Peyer's patch (tissue), 4 donors: ENCODE measurements around the gene POLR3H. TPM values are rescaled to one million over a fixed set of nuclear protein-coding genes. Genes with fewer than 3 reads are reported as not detected.

Experiments
- DNase-seq, 3 donors: peaks; one replicate each; pipeline ENCODE4 v3.0.0-alpha.2; 2017 to 2019
- H3K27ac ChIP-seq, 4 donors: fragments of 200-600 bp; sonication (generic); one replicate each; pipeline ENCODE4 v1.5.1; 2016 to 2019
- H3K27me3 ChIP-seq, 2 donors: fragments of 200-600 bp; sonication (generic); one replicate each; pipeline ENCODE4 v1.5.1; 2019
- H3K36me3 ChIP-seq, 3 donors: fragments of 200-600 bp; sonication (generic); one replicate each; pipeline ENCODE4 v1.5.1; 2016 to 2019
- H3K4me1 ChIP-seq, 4 donors: fragments of 200-600 bp; sonication (generic); one replicate each; pipeline ENCODE4 v1.5.1; 2016 to 2019
- H3K4me3 ChIP-seq, 4 donors: fragments of 200-600 bp; sonication (generic); 1 replicate in 3 of 4; 2 replicates in 1 of 4; pipeline ENCODE4 v1.5.1; 2016 to 2019; ENCODE audit warnings: mild to moderate bottlenecking in 1 of 4
- H3K9me3 ChIP-seq, 4 donors: fragments of 200-600 bp; sonication (generic); one replicate each; pipeline ENCODE4 v1.5.1; 2016 to 2019; ENCODE audit warnings: mild to moderate bottlenecking in 1 of 4
- POLR2A ChIP-seq, 2 donors: fragments of 450-650 bp; IDR thresholded peaks; one replicate each; pipeline ENCODE4 v1.5.1; 2017; ENCODE audit warnings: antibody characterized with exemption in 2 of 2, mild to moderate bottlenecking in 2 of 2, moderate library complexity in 2 of 2
- total RNA-seq, 4 donors: library from RNA; depleted of rRNA; stranded (reverse); fragments of >200 nt; gene quantifications; one replicate each; pipeline ENCODE4 v1.1.0, GENCODE V29; 2016
- TF ChIP-seq, protein P1 (sequence below), 6 experiments: fragments of 450-650 bp in 4 of 6; fragments of 200-600 bp in 2 of 6; sonication (generic) in 1 of 6; IDR thresholded peaks; one replicate each; pipeline ENCODE4 v1.5.1; 2017 to 2019; ENCODE audit warnings: antibody characterized with exemption in 6 of 6, mild to moderate bottlenecking in 3 of 6, moderate library complexity in 1 of 6

The POLR3H gene
- total RNA-seq, 4 donors from 2014 or later = 9.5 to 14.9 (median 13.0) TPM

- Histone ChIP-seq H3K27ac (peak overlapping the region in 1 of 4 donors; percentile 9), H3K4me1 (peaks cover 0 to 4% (median 0%) of the 10 kb centered on the region in 4 donors)
- no peak for DNase-seq
Measured at GRCh38 chr22:41512421-41513194, 31.7 kb downstream of the POLR3H start.

GRCh38 chr22:41511521-41511968 lies 32.7 kb downstream of the POLR3H start:
- H3K27ac ChIP-seq = peak overlapping the region in 1 of 4 donors; percentile 21
- TF ChIP-seq POLR2A (IDR thresholded peaks at IDR 0.05) = no peak
- TF ChIP-seq, protein P1, sequence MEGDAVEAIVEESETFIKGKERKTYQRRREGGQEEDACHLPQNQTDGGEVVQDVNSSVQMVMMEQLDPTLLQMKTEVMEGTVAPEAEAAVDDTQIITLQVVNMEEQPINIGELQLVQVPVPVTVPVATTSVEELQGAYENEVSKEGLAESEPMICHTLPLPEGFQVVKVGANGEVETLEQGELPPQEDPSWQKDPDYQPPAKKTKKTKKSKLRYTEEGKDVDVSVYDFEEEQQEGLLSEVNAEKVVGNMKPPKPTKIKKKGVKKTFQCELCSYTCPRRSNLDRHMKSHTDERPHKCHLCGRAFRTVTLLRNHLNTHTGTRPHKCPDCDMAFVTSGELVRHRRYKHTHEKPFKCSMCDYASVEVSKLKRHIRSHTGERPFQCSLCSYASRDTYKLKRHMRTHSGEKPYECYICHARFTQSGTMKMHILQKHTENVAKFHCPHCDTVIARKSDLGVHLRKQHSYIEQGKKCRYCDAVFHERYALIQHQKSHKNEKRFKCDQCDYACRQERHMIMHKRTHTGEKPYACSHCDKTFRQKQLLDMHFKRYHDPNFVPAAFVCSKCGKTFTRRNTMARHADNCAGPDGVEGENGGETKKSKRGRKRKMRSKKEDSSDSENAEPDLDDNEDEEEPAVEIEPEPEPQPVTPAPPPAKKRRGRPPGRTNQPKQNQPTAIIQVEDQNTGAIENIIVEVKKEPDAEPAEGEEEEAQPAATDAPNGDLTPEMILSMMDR (IDR thresholded peaks at IDR 0.05) = no peak
- DNase-seq = no peak
- no peak overlapping the region for H3K4me3 ChIP-seq
- H3K9me3 ChIP-seq = no peaks in the 10 kb centered on the region
- no peaks in the 10 kb centered on the region for H3K27me3 ChIP-seq
- peaks cover 0 to 98% (median 0%) of the 10 kb centered on the region in 3 donors for H3K36me3 ChIP-seq
- no peaks in the 10 kb centered on the region for H3K4me1 ChIP-seq

More at GRCh38 chr22:41512421-41513194, 31.7 kb downstream of the POLR3H start:
- H3K36me3 ChIP-seq = peaks cover 0 to 99% (median 0%) of the 10 kb centered on the region in 3 donors
- H3K4me3 ChIP-seq = no peak overlapping the region
- TF ChIP-seq, protein P1 (IDR thresholded peaks at IDR 0.05) = no peak
- TF ChIP-seq POLR2A (IDR thresholded peaks at IDR 0.05) = no peak
- H3K9me3 ChIP-seq = no peaks in the 10 kb centered on the region
- no peaks in the 10 kb centered on the region for H3K27me3 ChIP-seq

DNA sequence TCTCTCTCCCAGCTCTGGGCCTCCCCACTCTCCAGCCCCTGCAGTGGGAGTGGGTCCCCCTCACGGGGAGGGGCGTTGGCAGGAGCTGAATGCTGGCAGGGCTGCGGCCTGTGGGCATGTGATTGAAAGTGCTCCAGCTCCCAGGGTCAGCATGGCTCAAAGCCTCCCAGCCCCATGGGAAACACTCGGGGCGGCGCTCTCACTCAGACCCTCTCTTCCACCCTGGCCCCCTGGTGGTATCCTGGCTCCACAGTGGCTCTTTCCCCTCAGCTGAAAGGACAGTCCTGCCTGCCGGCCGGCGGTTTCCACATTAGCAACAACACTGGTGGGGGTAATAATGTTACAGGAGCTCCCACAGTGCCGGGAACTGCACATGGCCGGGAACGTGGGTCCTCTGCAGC lies 35.5 kb downstream of the POLR3H start:
- DNase-seq = no peak
- Histone ChIP-seq H3K27me3 (no peaks in the 10 kb centered on the region), H3K36me3 (peaks cover 0 to 91% (median 0%) of the 10 kb centered on the region in 3 donors), H3K27ac (no peak overlapping the region), H3K4me3 (no peak overlapping the region), H3K9me3 (no peaks in the 10 kb centered on the region), H3K4me1 (no peaks in the 10 kb centered on the region)
- TF ChIP-seq POLR2A (IDR thresholded peaks at IDR 0.05) = no peak
- TF ChIP-seq, protein P1 (IDR thresholded peaks at IDR 0.05) = no peak

- no peak overlapping the region for H3K27ac ChIP-seq
- no peak for TF ChIP-seq POLR2A (IDR thresholded peaks at IDR 0.05)
- TF ChIP-seq, protein P1 (IDR thresholded peaks at IDR 0.05) = no peak
- no peak overlapping the region for H3K4me3 ChIP-seq
- H3K9me3 ChIP-seq = no peaks in the 10 kb centered on the region
- DNase-seq = no peak
- no peaks in the 10 kb centered on the region for H3K27me3 ChIP-seq
- peaks cover 0 to 91% (median 0%) of the 10 kb centered on the region in 3 donors for H3K36me3 ChIP-seq
- H3K4me1 ChIP-seq = no peaks in the 10 kb centered on the region
Measured at GRCh38 chr22:41507330-41508063, 36.8 kb downstream of the POLR3H start.

DNA sequence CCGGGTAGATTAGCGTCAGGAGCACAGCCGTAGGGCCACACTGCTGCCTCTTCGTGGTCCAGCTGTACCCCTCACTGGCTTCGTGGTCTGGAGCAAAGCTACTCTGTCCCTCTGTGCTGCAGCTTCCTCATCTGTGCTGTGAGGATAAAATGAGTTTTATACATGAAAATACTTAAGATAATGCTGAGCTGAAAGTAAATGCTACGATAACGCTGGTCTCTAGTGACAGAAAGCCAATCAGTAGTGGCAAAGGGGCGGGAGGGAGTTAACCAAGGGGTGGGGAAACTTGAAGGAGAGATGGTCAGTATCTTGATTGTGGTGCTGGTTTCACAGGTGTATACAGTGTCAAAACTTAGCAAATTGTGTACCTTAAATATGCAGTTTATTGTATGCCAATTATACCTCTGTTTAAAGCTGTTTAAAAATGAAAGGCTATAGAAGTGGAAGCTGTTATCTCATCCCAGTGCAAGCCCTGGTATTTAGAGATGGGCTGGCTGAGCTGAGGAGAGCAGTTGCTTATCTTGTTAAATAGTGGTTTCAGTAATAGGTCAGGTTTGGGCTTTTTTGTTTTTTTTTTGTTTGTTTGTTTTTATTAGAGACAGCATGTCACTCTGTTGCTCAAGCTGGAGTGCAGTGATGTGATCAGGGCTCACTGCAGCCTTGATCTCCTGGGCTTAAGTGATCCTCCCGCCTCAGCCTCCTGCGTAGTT lies 38.6 kb downstream of the POLR3H start:
- Histone ChIP-seq H3K4me1 (no peaks in the 10 kb centered on the region), H3K9me3 (no peaks in the 10 kb centered on the region), H3K27ac (no peak overlapping the region), H3K4me3 (no peak overlapping the region), H3K36me3 (peaks cover 0 to 91% (median 0%) of the 10 kb centered on the region in 3 donors), H3K27me3 (no peaks in the 10 kb centered on the region)
- TF ChIP-seq POLR2A (IDR thresholded peaks at IDR 0.05) = no peak
- no peak for DNase-seq
